ENCODE results near the gene RGS9. TPM values are rescaled to one million over a fixed set of nuclear protein-coding genes. Genes with fewer than 3 reads are reported as not detected.

RGS9 gene
- total RNA-seq, 3 donors from 2014 or later, result 0.55 to 0.87 (median 0.56) TPM

DNA sequence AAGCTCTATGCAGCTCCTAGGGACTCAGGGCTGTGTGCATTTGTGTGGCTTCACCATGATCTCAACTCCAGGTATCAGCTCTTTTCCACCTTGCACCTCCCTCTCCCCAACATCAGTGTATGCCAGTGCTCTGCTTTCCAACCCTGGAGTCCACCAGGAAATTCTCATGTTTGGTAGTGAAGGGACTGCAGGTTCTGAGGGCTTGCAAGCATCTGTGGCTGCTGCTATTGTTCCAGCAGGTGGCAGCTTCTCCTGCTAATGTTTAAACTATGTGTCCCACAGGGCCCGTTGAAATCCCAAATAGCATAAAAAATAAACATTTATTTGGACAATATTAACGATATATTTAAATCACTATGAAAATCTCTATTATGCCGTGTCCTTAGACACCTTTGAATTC, 82.0 kb downstream of the RGS9 start:
- H3K9me3 Mint-ChIP-seq, result no peaks in the 10 kb centered on the region
- no peak for ATAC-seq

DNA sequence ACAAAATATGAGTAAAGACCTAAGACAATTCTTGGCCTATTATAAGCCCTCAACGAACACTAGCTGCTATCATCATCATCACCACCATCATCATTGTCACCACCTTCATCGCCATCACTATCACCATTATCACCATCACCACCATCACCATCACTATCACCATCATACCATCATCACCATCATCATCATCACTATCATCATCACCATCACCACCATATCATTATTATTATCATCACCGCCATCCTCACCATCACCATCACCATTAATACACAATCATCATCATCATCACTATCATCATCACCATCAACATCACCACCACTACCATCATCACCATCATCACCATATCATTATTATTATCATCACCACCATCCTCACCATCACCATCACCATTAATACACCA, 82.5 kb downstream of the RGS9 start:
- H3K4me1 Mint-ChIP-seq (ENCODE audit: low read depth), result no peaks in the 10 kb centered on the region
- ATAC-seq, result no peak
- DNase-seq, result no peak
- no peak overlapping the region for H3K4me3 Mint-ChIP-seq
- no peaks in the 10 kb centered on the region for H3K9me3 Mint-ChIP-seq
- H3K27me3 Mint-ChIP-seq (ENCODE audit: low read depth), result peaks cover 9% of the 10 kb centered on the region
- no peaks in the 10 kb centered on the region for H3K36me3 Mint-ChIP-seq (ENCODE audit: insufficient read depth)

More for the DNA sequence above, 82.0 kb downstream of the RGS9 start:
- Mint-ChIP-seq H3K27me3 (ENCODE audit: low read depth) (peaks cover 11% of the 10 kb centered on the region), H3K4me3 (no peak overlapping the region), H3K4me1 (ENCODE audit: low read depth) (no peaks in the 10 kb centered on the region), H3K36me3 (ENCODE audit: insufficient read depth) (no peaks in the 10 kb centered on the region)
- DNase-seq, result no peak

DNA sequence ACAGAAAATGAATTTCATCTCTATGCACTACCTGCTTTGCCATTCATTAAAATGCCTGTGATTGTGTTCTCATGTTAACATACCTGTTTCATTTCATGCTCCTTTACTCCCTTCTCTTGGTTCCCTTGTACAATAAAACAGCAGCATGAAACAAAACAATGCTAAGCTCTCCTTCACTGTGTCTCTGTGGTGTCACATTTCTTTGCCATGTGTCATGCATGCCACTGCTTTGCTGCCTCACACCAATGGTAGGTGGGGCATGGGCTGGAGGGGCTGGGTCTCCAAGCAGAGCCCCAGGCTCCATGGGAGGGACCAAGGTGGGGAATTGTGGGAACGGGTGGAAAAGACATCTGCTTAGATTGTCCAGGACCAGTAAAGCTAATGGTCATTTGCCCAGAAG, 83.6 kb downstream of the RGS9 start:
- H3K4me1 Mint-ChIP-seq (ENCODE audit: low read depth), result no peaks in the 10 kb centered on the region
- H3K4me3 Mint-ChIP-seq, result no peak overlapping the region
- no peak for DNase-seq
- no peaks in the 10 kb centered on the region for H3K9me3 Mint-ChIP-seq
- peaks cover 7% of the 10 kb centered on the region for H3K27me3 Mint-ChIP-seq (ENCODE audit: low read depth)
- H3K36me3 Mint-ChIP-seq (ENCODE audit: insufficient read depth), result no peaks in the 10 kb centered on the region
- no peak for ATAC-seq

DNA sequence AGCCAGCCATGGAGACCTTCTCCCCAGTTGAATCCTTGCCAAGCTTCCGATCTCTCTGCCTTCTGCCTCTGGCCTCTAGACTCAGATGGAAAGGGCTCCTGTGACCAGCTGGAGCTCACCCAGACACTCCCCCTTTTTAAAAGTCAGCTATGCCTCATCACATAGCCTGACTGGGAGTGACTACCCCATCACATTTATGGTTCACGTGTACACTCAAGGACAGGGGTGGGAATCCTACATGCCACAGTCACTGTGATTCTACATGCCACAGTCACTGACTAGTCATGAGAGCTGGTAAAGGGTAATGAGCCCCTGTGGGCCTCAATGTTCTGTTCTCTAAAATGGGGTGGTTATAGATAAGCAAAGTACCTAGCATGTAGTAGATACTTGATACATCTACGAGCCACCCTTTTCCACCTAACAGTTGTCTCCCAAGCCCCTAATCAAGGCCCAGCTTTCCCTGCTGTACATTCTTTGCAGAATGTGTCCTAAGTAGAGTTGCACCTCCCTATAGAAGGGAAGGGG, 85.1 kb downstream of the RGS9 start:
- Mint-ChIP-seq H3K27me3 (ENCODE audit: low read depth) (peaks cover 4% of the 10 kb centered on the region), H3K36me3 (ENCODE audit: insufficient read depth) (no peaks in the 10 kb centered on the region), H3K4me1 (ENCODE audit: low read depth) (no peaks in the 10 kb centered on the region), H3K9me3 (no peaks in the 10 kb centered on the region), H3K4me3 (no peak overlapping the region)
- DNase-seq (no peak), ATAC-seq (peak; percentile 35 to 64)

DNA sequence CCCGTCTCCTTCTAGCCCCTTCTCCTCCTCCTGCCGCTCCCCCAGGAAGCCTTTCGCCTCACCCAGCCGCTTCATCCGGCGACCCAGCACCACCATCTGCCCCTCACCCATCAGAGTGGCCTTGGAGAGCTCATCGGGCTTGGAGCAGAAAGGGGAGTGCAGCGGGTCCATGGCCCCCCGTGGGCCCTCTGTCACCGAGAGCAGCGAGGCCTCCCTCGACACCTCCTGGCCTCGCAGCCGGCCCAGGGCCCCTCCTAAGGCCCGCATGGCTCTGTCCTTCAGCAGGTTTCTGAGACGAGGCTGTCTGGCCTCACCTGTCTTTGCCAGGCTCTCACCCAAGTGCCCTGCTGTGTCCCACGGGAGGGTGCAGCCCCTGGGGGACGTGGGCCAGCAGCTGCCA, 87.9 kb downstream of the RGS9 start:
- ATAC-seq (no peak), DNase-seq (no peak)
- Mint-ChIP-seq H3K36me3 (ENCODE audit: insufficient read depth) (no peaks in the 10 kb centered on the region), H3K9me3 (no peaks in the 10 kb centered on the region), H3K4me3 (no peak overlapping the region), H3K27me3 (ENCODE audit: low read depth) (peaks cover 1% of the 10 kb centered on the region), H3K4me1 (ENCODE audit: low read depth) (peaks cover 26% of the 10 kb centered on the region)

DNA sequence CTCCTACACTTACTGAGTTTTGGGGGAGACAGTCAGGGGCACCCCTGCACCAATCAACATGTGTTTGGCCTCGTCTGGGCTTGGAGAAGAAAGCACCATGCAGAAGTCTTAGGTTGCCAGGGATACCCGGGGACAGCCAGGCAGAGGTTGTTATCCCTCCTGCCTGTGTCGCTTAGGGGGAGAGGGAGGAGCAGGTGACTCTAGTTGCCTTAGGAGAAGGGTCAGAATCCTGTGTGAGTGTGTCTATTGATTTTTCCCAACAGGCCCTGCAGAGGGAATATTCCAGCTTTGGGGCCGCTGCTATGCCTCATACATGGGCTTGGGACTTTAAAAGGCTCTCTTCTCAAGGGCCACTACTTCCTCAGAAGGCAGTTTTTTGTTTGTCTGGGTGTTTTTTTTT, 89.1 kb downstream of the RGS9 start:
- H3K9me3 Mint-ChIP-seq, result no peaks in the 10 kb centered on the region
- H3K4me3 Mint-ChIP-seq, result no peak overlapping the region
- peaks cover 2% of the 10 kb centered on the region for H3K27me3 Mint-ChIP-seq (ENCODE audit: low read depth)
- peaks cover 29% of the 10 kb centered on the region for H3K4me1 Mint-ChIP-seq (ENCODE audit: low read depth)
- ATAC-seq (no peak), DNase-seq (no peak)
- H3K36me3 Mint-ChIP-seq (ENCODE audit: insufficient read depth), result no peaks in the 10 kb centered on the region

DNA sequence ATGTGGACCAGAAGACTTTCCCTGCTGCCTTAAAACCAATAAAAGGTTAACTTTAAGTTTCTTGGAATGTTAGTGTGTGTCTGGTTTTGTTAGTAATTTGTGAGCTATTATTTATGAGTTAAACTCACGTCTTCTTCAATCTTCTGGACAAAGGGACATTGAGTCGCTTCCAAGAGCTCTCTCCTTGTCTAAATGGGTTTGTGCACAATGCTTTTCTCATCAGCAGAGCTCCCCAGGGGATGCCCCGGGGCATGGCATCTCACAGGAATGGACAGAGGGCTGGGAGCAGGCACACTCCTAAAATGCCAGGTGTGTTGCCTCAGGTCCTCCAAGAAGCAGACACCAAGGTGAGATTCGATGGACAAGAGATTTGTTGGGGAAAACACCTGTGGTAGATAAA, 90.5 kb downstream of the RGS9 start:
- peaks cover 31% of the 10 kb centered on the region for H3K4me1 Mint-ChIP-seq (ENCODE audit: low read depth)
- no peak overlapping the region for H3K4me3 Mint-ChIP-seq
- peaks cover 2% of the 10 kb centered on the region for H3K27me3 Mint-ChIP-seq (ENCODE audit: low read depth)

DNA sequence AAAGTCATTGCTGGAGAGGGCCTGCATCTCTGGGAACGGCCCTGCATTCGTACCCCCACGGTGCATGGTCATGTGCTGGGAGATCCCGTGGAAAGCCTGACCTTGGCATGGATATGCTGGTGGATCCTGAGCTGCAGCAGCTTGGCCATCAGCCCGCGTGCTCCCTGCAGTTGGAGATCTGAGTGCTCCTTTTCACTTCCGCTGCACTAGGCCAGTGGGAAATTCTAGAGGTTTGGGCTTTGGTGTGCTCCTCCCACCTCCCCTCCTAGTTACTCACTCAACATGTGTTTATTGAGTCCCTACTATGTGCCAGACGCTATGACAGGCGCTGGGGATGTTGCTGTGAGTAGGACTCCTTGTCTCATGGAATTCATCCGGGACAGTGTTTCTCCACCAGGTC, 91.1 kb downstream of the RGS9 start:
- Mint-ChIP-seq H3K4me3 (peak overlapping the region; percentile 57), H3K27me3 (ENCODE audit: low read depth) (peaks cover 2% of the 10 kb centered on the region), H3K4me1 (ENCODE audit: low read depth) (peaks cover 31% of the 10 kb centered on the region), H3K9me3 (no peaks in the 10 kb centered on the region), H3K36me3 (ENCODE audit: insufficient read depth) (no peaks in the 10 kb centered on the region)
- no peak for ATAC-seq
- DNase-seq, result no peak

More for the DNA sequence above, 90.5 kb downstream of the RGS9 start:
- DNase-seq, result no peak
- Mint-ChIP-seq H3K9me3 (no peaks in the 10 kb centered on the region), H3K36me3 (ENCODE audit: insufficient read depth) (no peaks in the 10 kb centered on the region)
- ATAC-seq, result no peak

DNA sequence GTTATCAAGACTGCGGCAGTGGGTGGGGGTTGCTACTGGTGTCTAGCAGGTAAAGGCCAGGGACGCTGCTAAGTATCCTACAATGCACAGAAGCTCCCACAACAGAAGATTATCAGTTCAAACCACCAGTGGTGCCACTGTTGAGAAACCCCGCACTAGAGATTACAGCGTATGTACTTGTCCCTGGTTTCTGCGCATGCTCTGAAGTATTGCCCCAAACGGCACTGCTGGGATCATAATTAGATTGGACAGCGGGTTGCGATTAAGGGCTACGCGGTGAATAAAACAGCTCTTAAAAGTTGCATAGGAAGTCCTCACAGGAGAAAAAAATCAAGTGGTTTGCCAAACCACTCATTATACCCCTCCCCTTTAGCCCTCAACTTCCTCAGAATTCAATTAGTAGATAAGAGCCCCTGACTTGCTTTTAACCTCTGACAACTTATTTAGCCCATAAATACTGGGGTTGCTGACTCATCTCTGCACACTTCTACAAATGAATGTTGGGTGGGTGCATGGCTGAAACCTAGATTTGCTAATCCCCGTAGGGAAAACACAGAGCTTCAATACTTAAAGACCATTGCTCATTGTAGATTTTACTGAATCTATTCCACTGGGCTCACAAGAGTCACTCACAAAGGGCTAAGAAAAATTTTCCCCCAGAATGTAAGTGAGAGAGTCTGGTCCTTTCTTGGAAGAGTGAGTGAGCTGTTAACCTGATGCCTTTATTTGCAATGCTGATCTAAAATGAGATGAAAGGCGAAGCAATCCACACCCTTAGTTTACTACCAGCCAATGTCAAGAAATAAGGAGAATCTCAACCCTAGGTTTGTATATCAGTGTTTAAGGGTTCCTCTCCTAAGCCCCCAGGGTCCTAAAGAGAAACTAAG, 91.8 kb downstream of the RGS9 start:
- H3K9me3 Mint-ChIP-seq, result no peaks in the 10 kb centered on the region
- peaks cover 31% of the 10 kb centered on the region for H3K4me1 Mint-ChIP-seq (ENCODE audit: low read depth)
- peak overlapping the region; percentile 57 for H3K4me3 Mint-ChIP-seq
- peaks cover 2% of the 10 kb centered on the region for H3K27me3 Mint-ChIP-seq (ENCODE audit: low read depth)
- DNase-seq, result no peak
- H3K36me3 Mint-ChIP-seq (ENCODE audit: insufficient read depth), result no peaks in the 10 kb centered on the region
- ATAC-seq, result peak; percentile 88 to 91

DNA sequence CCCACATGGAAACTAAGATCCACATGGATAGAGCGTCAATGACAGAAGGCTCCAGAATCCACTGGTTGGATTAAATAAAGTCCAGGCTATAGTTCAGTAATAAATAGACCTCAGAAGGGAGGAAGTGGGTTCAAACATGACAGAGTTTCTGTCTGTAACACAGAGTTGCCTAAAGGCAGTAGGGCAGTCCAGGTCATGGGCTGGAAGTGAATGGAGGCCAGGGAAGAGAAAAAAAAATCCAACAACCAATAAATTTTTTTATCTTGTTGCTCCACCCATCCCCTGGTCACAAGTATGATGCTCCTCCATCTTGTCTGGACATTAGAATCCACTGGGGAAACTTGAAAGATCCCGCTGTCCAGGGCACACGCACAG, 92.4 kb downstream of the RGS9 start:
- DNase-seq, result no peak
- no peaks in the 10 kb centered on the region for H3K36me3 Mint-ChIP-seq (ENCODE audit: insufficient read depth)
- peaks cover 2% of the 10 kb centered on the region for H3K27me3 Mint-ChIP-seq (ENCODE audit: low read depth)
- H3K9me3 Mint-ChIP-seq, result no peaks in the 10 kb centered on the region
- peaks cover 31% of the 10 kb centered on the region for H3K4me1 Mint-ChIP-seq (ENCODE audit: low read depth)
- ATAC-seq, result peak in 1 of 2 donors; percentile 2
- H3K4me3 Mint-ChIP-seq, result no peak overlapping the region

DNA sequence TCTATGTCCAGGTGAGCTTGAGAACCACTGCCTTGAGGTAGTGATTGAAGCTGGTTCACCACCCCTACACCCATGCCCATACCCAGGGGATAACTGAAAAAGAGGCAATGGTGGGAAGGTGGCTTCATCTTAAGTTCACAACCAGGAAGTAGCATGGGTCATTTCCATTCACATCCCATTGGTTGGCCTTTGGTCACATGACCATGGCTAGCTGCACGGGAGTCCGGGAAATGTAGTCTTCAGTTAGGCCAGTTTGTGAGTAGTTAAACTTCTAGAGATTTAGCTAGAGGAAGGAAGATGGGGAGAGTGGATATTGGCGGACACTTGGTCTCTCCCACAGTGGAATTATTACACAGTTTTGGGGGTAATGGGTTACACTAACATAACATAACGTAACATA, 92.9 kb downstream of the RGS9 start:
- Mint-ChIP-seq H3K4me3 (no peak overlapping the region), H3K27me3 (ENCODE audit: low read depth) (peaks cover 2% of the 10 kb centered on the region)
- no peak for DNase-seq

DNA sequence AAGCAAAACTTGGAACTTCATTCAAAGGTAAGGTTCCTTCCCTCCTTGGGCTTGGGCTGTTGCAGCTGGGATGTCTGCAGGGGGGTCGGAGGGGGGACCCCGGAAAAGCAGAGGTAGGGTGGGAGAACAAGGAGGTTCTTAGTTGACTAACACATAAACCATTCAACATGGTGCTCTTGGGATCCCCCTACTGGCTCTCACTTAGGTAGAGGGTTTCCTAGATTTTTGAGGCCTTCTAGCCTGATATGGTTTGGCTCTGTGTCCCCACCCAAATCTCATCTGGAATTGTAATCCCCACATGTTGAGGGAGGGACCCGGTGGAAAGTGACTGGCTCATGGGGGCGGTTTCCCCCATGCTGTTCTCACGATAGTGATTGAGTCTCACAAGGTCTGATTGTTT, 93.9 kb downstream of the RGS9 start:
- no peak for ATAC-seq
- Mint-ChIP-seq H3K9me3 (peaks cover 3% of the 10 kb centered on the region), H3K4me1 (ENCODE audit: low read depth) (peaks cover 31% of the 10 kb centered on the region), H3K36me3 (ENCODE audit: insufficient read depth) (no peaks in the 10 kb centered on the region), H3K27me3 (ENCODE audit: low read depth) (peaks cover 2% of the 10 kb centered on the region), H3K4me3 (no peak overlapping the region)
- DNase-seq, result no peak

More for the DNA sequence above, 92.9 kb downstream of the RGS9 start:
- no peaks in the 10 kb centered on the region for H3K36me3 Mint-ChIP-seq (ENCODE audit: insufficient read depth)
- ATAC-seq, result no peak
- H3K4me1 Mint-ChIP-seq (ENCODE audit: low read depth), result peaks cover 31% of the 10 kb centered on the region
- H3K9me3 Mint-ChIP-seq, result no peaks in the 10 kb centered on the region

DNA sequence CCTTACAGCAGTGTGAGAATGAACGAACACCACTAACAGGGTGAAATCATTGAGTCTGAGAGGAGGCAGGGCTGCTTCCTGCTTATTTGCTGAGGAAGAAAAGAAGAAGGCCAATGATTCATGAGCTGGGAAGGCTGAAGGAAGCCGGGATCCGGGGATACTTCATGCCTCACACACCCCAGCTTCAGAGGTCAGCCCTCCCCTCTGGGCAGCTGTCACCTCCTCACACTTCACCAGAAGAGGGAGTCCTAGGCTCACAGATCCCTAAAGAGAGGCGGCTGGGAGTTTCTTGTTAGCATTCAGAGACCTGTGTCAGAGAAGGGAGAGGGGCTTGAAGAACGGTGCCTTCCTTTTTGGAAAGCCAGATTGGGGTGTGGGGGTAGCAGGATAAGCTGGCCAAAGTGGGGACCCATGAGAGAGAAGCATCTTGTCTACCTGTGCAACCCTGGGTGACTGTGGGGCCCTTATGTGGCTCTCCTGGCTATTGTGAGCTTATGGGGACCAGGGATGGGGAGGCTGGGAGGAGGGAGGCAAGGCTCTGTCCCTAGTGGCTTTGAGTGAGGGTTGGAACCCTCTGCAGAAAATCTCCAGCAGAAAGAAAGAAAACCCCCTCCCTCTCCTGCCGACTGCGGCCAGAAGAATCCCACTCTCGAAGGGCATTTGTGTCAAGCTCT, 94.6 kb downstream of the RGS9 start:
- H3K36me3 Mint-ChIP-seq (ENCODE audit: insufficient read depth), result no peaks in the 10 kb centered on the region
- no peak overlapping the region for H3K4me3 Mint-ChIP-seq
- peaks cover 31% of the 10 kb centered on the region for H3K4me1 Mint-ChIP-seq (ENCODE audit: low read depth)
- ATAC-seq (no peak), DNase-seq (peak; percentile 20)
- peaks cover 3% of the 10 kb centered on the region for H3K9me3 Mint-ChIP-seq
- H3K27me3 Mint-ChIP-seq (ENCODE audit: low read depth), result peaks cover 2% of the 10 kb centered on the region

DNA sequence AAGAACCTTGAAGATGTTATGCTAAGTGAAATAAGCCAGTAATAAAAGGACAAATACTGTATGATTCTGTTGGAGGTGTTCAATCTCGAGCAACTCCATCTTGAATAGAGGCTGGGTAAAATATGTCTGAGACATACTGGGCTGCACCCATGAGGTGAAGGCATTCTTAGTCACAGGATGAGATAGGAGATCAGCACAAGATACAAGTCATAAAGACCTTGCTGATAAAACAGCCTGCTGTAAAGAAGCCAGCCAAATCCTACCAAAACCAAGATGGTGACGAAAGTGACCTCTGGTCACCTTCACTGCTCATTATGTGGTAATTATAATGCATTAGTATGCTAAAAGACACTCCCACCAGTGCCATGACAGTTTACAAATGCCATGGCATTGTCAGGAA, 98.1 kb downstream of the RGS9 start:
- ATAC-seq (peak; percentile 66 to 82), DNase-seq (no peak)
- H3K4me1 Mint-ChIP-seq (ENCODE audit: low read depth), result peaks cover 3% of the 10 kb centered on the region
- no peaks in the 10 kb centered on the region for H3K36me3 Mint-ChIP-seq (ENCODE audit: insufficient read depth)
- H3K27me3 Mint-ChIP-seq (ENCODE audit: low read depth), result peaks cover 2% of the 10 kb centered on the region
- H3K4me3 Mint-ChIP-seq, result no peak overlapping the region
- H3K9me3 Mint-ChIP-seq, result peaks cover 3% of the 10 kb centered on the region

DNA sequence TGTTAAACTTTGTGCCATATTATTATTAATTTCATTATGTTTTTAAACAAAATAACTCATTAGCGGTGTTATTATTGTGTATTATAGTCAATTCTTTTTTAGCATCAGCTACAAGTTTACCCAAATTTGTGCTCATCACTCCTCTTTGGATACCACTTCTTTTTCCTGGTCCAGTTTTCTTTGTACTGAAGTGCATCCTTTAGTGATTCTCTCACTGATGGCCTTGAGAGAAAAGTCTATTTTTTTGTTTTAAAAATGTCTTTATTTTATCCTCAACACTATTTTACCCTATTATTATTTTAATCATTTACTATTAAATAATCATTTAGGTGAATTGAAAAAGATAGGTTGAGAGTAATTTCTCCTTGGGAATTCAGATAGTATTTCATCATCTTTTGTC, 99.2 kb downstream of the RGS9 start:
- peaks cover 2% of the 10 kb centered on the region for H3K27me3 Mint-ChIP-seq (ENCODE audit: low read depth)
- H3K4me3 Mint-ChIP-seq, result no peak overlapping the region
- DNase-seq (no peak), ATAC-seq (no peak)
- peaks cover 2% of the 10 kb centered on the region for H3K4me1 Mint-ChIP-seq (ENCODE audit: low read depth)
- peaks cover 3% of the 10 kb centered on the region for H3K9me3 Mint-ChIP-seq
- no peaks in the 10 kb centered on the region for H3K36me3 Mint-ChIP-seq (ENCODE audit: insufficient read depth)

All from activated T-cell treated with anti-CD3 and anti-CD28 coated beads, Interleukin-2, amount 50 U/mL, for 4 hours (primary cell).